ENCODE measurements around the gene HOXC11.

The HOXC11 gene

DNA sequence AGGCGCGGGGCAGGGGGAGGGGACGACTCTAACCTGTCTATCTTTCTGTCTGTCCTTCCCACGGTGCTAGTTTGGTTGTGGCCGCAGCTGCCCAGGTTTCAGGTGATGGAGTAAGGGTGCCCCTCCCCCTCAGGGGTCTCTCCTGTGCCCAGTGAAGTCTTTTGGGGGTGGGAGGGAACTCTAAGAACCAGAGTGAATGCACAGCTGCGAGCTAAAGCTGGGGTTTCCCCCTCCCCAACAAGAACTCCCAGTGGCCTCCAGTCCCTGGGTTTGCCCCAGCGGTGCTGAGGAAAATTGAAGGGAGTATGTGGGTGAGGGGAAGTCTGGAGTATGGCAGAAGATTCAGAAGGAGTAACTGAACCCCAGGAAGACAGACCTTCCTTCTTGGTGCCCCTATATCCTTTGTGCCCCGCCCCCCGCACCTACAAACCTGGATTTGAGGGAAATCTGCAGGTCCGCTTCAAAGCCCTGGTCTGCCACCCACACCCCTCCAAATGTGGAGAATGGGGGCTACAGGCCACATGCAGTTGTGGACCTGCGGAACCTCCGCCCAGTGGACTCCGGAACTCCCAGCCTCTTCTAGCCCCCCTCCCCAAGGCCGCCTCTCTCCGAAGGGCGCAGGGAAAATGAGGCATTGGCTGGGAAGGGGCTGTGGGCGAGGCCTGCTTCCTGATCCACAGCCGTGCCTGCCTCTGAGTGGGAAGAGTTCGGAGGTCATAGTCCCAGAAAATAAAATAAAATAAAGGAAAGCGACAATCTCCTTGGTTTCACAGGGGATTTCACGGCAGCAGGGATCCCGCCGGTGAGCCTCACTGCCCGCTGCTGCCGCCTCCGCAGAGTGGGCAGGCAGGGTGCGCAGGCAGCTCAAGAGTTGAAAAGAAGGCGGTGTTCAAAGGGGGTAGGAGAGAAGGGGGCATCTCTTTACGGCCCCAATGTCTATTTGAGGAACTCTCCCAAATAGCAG, 23.6 kb downstream of the HOXC11 start:
- in situ Hi-C loops (cut with HindIII; ENCODE audit: low sequenced_read_pairs): no loop called here

DNA sequence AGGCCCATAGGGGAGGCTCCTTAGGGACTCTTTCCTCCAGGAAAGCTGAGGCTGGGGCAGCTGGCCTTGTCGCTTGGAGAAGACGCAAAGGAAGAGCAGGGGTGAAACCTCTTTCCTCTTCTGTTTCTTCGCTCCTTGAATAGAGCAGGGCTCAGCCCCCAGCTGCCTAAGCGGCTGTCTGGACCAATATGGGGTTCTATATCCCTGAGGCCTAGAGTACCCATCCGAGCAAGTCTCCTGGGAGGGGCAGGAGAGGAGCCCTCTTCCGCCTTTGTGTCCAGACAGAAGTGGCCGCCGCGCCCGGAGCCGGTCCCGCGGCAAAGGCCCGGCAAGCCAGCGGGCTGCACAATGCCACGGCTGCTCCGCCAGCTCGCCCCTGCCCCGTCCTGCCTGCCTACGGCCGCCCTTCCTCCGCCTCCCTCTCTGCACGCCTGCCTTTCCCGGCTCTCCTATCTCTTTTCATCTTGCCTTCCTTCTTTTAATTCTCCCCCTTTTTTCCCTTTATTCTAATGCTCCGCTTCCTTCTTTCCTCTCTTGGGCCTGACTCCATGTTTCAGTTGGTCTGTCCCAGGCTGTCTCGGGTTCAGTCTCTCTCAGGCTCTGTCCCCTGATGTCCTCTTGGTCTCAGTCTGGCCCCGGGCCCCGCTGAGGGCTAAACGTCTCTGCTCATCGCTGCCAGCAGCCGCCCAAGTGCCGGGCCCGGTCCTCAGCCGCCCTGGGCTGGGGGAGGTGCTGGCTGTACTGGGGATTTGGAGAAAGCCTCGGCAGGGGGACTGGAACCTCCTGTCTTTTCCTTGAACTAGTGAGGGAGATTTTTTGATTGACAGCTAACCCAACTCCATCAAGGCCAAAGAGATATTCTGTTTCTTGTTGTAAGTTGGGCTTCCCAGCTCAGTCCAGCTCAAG, 24.5 kb downstream of the HOXC11 start:
- in situ Hi-C loops (cut with HindIII; ENCODE audit: low sequenced_read_pairs): no loop called here

DNA sequence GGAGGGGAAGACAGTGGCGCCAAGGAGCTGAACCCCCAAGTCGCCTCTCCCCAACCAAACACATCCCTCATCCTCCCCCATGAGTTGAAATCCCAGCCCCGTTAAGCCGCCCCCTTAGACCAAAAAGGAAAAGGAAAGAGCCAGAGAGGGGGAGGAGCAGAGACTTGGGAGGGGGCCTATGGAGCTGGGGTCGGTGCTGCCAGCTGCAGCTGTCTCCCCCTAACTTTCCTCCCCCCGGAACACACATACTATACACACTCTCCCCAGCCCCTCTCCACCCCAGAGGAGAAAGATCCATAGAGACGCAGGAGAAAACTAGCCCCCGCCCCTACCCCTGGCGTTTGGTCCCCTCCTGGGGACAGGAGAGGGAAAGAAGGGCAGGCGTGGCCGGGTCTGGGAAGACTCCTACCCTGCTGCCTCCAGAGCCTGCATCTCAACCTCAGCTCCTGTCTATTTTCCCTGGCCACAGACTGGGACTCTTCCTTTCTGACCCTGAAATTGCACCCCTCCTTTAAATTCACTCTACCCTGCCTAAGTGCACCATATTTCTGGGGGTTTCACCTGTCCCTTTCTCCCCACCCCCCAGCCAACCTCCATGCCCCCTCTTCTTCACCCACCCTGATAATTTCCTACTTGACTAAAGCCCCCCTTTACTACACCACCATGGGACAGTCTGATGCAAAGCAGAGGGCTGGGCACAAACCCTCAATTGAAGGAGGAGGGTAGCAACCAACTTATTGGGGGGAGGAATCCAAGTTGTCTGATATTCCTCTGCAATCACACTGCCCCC, 25.4 kb downstream of the HOXC11 start:
- in situ Hi-C loops (cut with HindIII; ENCODE audit: low sequenced_read_pairs): no loop called here

- in situ Hi-C loops (cut with HindIII; ENCODE audit: low sequenced_read_pairs): no loop called here
Observed at GRCh38 chr12:53998900-53999236, 25.9 kb downstream of the HOXC11 start.

DNA sequence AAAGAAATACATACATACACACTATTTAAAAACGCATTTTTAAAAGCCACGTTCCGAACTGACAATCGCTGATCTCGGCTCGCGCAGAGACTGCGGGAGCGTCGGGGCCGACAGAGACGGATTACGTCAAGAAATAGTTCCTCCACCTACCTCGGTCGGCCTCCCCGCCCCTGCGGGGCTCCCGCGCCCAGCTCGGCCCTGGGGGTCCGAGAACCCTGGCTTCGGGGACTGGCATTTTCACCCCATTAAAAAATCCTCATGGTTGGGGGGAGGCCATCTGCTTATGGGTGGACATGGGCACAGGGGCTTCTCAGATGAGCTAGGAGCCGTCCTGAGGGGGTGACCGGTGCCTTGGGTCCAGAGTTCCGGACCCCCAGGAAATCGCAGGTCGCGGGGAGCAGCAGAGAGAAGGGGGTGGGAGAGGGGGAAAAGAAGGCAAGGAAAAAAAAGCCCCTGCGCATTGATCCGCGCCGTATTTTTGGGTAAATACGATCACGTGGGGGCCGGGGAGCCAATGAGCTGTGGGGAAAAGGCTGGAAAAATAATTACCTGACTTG, 26.7 kb downstream of the HOXC11 start:
- in situ Hi-C loops (cut with HindIII; ENCODE audit: low sequenced_read_pairs): loop anchor here (25.0 kb wide), 1 partner anchor 213 kb away; no protein-coding TSS in a partner anchor

DNA sequence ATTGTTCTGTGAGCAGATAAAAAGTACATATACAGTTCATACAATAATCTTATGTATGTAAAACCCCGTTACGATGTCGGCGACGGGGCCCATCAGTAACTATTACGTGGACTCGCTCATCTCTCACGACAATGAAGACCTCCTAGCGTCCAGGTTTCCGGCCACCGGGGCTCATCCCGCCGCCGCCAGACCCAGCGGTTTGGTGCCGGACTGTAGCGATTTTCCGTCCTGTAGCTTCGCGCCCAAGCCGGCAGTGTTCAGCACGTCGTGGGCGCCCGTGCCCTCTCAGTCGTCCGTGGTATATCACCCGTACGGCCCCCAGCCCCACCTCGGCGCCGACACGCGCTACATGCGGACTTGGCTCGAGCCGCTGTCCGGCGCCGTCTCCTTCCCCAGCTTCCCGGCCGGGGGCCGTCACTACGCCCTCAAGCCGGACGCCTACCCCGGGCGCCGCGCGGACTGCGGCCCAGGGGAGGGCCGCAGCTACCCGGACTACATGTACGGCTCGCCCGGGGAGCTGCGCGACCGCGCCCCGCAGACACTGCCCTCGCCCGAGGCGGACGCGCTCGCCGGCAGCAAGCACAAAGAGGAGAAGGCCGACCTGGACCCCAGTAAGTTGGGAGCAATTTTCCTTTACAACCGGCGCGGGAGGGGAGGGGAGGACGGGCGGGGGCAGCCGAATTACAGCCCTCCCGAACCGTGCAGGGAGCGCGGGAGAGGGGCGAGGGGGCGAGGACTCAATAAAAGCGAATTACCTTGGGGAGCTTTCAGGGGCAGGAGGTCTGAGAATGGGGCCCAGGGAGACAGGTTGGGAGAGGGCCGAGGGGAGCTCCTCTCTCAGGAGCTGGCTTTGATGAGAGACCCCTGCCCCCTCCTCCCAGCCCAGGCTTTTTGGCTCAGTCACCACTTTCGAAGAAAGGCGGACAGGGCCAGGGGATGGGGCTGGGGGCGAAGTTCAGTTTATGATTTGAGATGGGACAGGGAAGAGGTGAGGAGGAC, 27.5 kb downstream of the HOXC11 start, which contains the start of gene HOXC9:
Gene HOXC9, plus strand, starts transcription at position 46 of the 999 bp plus-strand sequence. Its CDS starts 28 bp downstream, at position 74.
- in situ Hi-C loops (cut with HindIII; ENCODE audit: low sequenced_read_pairs): loop anchor here (25.0 kb wide), 1 partner anchor 212 kb away; no protein-coding TSS in a partner anchor

GRCh38 chr12:54001283-54002187, 28.6 kb downstream of the HOXC11 start:
- in situ Hi-C loops (cut with HindIII; ENCODE audit: low sequenced_read_pairs): loop anchor here (25.0 kb wide), 1 partner anchor 211 kb away; no protein-coding TSS in a partner anchor

- in situ Hi-C loops (cut with HindIII; ENCODE audit: low sequenced_read_pairs): loop anchor here (25.0 kb wide), 1 partner anchor 210 kb away; no protein-coding TSS in a partner anchor
Observed at GRCh38 chr12:54002278-54002914, 29.5 kb downstream of the HOXC11 start.

DNA sequence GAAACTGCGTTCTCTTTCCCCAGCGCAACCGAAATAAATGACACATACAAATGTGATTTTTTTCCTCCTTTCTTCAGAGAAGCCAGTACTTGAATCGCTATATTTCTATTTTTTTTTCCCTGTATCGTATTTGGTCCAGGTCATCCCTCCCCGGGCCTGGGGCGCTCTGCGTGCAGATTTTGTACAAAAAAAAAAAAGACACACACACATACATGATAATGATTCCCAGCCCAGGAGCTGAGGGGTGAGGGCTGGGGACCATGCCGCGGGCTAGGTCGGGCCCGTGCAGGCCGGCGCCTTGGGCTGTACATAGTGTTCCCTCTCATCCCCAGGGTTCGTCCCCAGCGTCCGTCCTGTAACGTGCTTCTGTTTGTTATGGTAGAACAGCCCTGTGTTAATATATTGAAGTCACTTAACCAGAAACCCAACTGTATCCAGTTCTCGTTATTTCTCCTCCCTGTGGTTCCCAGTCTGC, 30.0 kb downstream of the HOXC11 start:
- in situ Hi-C loops (cut with HindIII; ENCODE audit: low sequenced_read_pairs): loop anchor here (25.0 kb wide), 1 partner anchor 209 kb away; no protein-coding TSS in a partner anchor

DNA sequence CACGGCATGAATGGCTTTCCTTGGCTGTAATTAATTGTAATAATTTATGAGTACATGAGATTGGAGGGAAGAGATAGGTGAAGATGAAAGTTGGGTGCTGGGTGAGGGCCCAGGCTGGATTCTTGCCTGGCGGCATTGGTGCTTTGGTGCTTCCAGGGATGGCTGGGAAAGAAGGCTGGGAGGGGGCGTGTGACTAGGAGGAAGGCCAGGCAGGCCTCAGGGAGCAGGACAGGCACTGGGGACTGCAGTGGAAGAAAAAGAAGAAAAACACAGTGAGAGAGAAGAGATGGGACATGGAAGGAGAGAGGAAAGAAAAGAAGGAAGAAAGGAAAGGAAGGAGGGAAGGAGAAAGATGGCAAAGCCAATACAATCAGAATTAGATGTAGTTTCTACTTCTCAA, 30.7 kb downstream of the HOXC11 start:
- in situ Hi-C loops (cut with HindIII; ENCODE audit: low sequenced_read_pairs): loop anchor here (25.0 kb wide), 1 partner anchor 209 kb away; no protein-coding TSS in a partner anchor

GRCh38 chr12:54004063-54004840, 31.3 kb downstream of the HOXC11 start:
- in situ Hi-C loops (cut with HindIII; ENCODE audit: low sequenced_read_pairs): loop anchor here (25.0 kb wide), 1 partner anchor 208 kb away; no protein-coding TSS in a partner anchor

DNA sequence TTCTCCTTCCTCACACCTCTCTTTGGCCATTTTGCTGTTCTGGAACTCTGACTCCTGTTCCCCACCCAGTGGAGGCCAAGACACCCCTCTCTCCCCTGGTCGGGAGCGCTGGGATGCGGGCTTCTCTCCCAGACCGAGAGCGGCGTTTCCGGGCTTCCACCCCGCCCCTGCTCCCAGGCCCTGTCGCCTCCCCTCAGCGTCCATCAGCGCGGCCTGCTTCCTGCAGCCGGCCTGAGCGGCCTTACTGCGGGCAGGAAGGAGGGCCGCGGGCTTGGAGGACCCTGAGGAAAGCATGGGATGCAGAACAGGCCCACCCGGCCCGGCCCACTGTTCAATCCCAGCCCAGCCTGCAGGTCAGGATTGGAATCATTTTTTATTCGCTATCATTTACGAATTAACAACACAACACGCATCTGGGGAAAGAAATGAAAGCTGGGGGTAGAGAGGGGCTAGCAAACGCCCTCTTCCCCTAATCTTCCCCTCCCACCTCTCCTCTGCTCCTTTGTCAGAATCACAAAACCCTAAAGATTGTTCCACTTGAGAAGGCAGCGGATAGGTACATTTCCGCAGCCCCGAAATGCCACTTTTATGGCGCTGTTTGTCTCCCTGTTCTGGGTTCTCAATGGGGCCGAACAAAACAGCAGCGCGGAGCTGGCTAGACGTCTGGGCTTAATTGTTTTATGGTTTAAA, 32.1 kb downstream of the HOXC11 start:
- in situ Hi-C loops (cut with HindIII; ENCODE audit: low sequenced_read_pairs): loop anchor here (25.0 kb wide), 1 partner anchor 207 kb away; no protein-coding TSS in a partner anchor

GRCh38 chr12:54005531-54005852, 32.6 kb downstream of the HOXC11 start:
- in situ Hi-C loops (cut with HindIII; ENCODE audit: low sequenced_read_pairs): loop anchor here (25.0 kb wide), 1 partner anchor 207 kb away; no protein-coding TSS in a partner anchor

- in situ Hi-C loops (cut with HindIII; ENCODE audit: low sequenced_read_pairs): loop anchor here (25.0 kb wide), 1 partner anchor 206 kb away; no protein-coding TSS in a partner anchor
Observed at GRCh38 chr12:54005853-54006558, 33.1 kb downstream of the HOXC11 start.

All from DLD1 (cell line).